Measurements from ENCODE around the gene PREP. TPM values are rescaled to one million over a fixed set of nuclear protein-coding genes. Genes with fewer than 3 reads are reported as not detected.

Gene PREP
- total RNA-seq, 1 donor from 2014 or later: 9.9 TPM

- no peak for DNase-seq (ENCODE audit: low read depth)
- H3K4me3 ChIP-seq (ENCODE audit: low read depth, low read length): no peak overlapping the region
- TF ChIP-seq CTCF (conservative IDR thresholded peaks at IDR 0.05; ENCODE audit: low read depth, low read length): no peak
Observed at GRCh38 chr6:105322499-105323225, 80.2 kb downstream of the PREP start.

DNA sequence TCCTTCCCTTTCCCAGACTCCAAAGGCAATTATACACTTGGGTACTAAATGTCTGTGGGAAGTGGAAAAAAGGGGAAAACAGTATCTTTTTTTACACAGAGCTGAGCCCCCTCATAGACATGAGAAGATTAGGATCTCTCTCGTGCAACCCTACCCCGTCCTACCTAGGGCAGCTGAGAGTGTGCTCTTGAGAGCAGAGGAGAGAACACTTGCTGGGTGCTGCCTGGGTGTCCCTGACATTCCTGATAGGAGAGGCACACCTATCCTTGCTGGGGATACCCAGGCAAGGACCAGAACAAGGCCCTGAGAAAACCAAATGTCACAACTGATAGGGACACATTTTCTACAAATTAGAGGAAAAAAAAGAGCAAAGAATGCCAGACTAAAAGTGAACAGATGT, 81.2 kb downstream of the PREP start:
- H3K4me3 ChIP-seq (ENCODE audit: low read depth, low read length): no peak overlapping the region
- no peak for TF ChIP-seq CTCF (conservative IDR thresholded peaks at IDR 0.05; ENCODE audit: low read depth, low read length)
- DNase-seq (ENCODE audit: low read depth): no peak

- no peak for TF ChIP-seq CTCF (conservative IDR thresholded peaks at IDR 0.05; ENCODE audit: low read depth, low read length)
- H3K4me3 ChIP-seq (ENCODE audit: low read depth, low read length): no peak overlapping the region
- DNase-seq (ENCODE audit: low read depth): no peak
Observed at GRCh38 chr6:105321207-105321606, 81.7 kb downstream of the PREP start.

DNA sequence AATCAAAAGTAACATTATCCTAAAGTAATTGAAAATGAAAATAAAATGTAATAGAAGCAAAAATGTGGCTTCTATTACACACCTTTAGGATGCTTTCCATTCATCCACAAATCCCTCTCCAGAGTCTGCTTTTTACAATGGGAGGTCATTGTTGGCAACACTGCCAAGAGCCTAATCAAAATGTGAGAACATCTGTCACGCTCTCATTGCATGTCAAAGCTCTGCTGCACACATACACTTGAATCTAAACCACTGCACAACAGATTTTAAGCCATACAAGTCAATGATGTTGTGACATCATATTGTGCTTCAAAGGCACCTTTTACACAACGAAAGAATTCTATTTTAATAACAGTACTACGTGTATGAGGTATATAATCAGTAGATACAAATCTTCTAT, 82.1 kb downstream of the PREP start:
- no peak for TF ChIP-seq CTCF (conservative IDR thresholded peaks at IDR 0.05; ENCODE audit: low read depth, low read length)
- DNase-seq (ENCODE audit: low read depth): no peak
- no peak overlapping the region for H3K4me3 ChIP-seq (ENCODE audit: low read depth, low read length)

DNA sequence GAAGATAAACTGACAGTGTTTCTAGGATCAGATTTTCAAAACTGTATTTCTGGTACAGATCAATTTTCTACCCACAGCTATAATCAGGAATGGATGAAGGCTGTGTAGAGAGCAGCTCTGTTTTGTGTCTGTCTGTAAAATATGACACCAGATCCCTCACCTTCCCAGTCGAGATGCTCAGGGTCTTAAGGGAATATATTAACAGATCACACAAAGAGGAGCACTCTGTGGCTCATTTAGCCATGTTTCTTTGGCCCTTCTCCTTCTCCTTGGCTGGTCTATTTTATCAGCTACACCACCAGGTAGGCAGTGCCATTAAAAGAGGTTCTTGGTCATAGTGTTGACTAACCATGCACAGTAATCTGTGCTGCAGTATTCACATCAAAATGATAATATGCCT, 82.6 kb downstream of the PREP start:
- TF ChIP-seq CTCF (conservative IDR thresholded peaks at IDR 0.05; ENCODE audit: low read depth, low read length): no peak
- no peak for DNase-seq (ENCODE audit: low read depth)

GRCh38 chr6:105319331-105319730, 83.6 kb downstream of the PREP start:
- DNase-seq (ENCODE audit: low read depth): no peak
- TF ChIP-seq CTCF (conservative IDR thresholded peaks at IDR 0.05; ENCODE audit: low read depth, low read length): no peak

More for the DNA sequence above, 82.6 kb downstream of the PREP start:
- H3K4me3 ChIP-seq (ENCODE audit: low read depth, low read length): no peak overlapping the region

DNA sequence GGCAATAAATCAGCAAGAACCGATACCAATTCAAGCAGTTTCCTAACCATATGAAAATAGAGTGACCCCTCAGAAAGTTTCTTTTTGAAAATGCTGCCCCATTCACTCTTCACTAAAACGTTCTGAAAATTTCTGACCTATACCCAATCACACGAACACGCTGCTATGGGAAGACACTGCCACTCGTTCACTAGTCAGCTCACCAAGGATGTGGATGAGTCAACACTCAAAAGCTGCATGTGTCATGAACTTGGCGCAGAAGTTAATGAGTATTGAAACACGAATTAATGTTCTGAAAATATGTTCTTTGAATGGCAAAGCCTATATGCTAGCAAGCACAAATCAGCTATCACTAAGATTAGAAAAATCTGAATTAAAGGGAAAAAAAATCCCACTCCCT, 84.2 kb downstream of the PREP start:
- no peak for TF ChIP-seq CTCF (conservative IDR thresholded peaks at IDR 0.05; ENCODE audit: low read depth, low read length)
- DNase-seq (ENCODE audit: low read depth): no peak
- no peak overlapping the region for H3K4me3 ChIP-seq (ENCODE audit: low read depth, low read length)

More at GRCh38 chr6:105319331-105319730, 83.6 kb downstream of the PREP start:
- H3K4me3 ChIP-seq (ENCODE audit: low read depth, low read length): no peak overlapping the region
